HT1080 (cell line): ENCODE results near the gene MERTK. TPM values are rescaled to one million over a fixed set of nuclear protein-coding genes. Genes with fewer than 3 reads are reported as not detected.
A peak's percentile ranks its signal among the peaks of the same experiment; 100 is the strongest.

Experiments used
- DNase-seq: peaks from one replicate; pipeline ENCODE4 v3.0.0-alpha.2; 2015; ENCODE audit warnings: low read depth
- total RNA-seq: library from RNA; depleted of rRNA; stranded (reverse); fragments of >200 nt; shearing (Covaris generic); gene quantifications from 2 replicates; pipeline ENCODE4 v1.2.3, GENCODE V29; 2014

Gene MERTK
- total RNA-seq, 1 experiment from 2014 or later, result 3.2 TPM

- peak; percentile 43 for DNase-seq
Measured at GRCh38 chr2:112005406-112006075, 107.1 kb downstream of the MERTK start.

- peak; percentile 74 for DNase-seq
Measured at GRCh38 chr2:112006076-112006410, 107.6 kb downstream of the MERTK start.

GRCh38 chr2:112007493-112007892 is 109.1 kb downstream of the MERTK start:
- no peak for DNase-seq

GRCh38 chr2:112008910-112009485 is 110.6 kb downstream of the MERTK start:
- no peak for DNase-seq

GRCh38 chr2:112010751-112011150 is 112.3 kb downstream of the MERTK start:
- no peak for DNase-seq

GRCh38 chr2:112012556-112012955 is 114.1 kb downstream of the MERTK start:
- DNase-seq, result no peak

GRCh38 chr2:112018846-112019245 is 120.4 kb downstream of the MERTK start:
- DNase-seq, result no peak

- no peak for DNase-seq
Measured at GRCh38 chr2:112019569-112019982, 121.2 kb downstream of the MERTK start.

GRCh38 chr2:112020561-112020960 is 122.2 kb downstream of the MERTK start:
- DNase-seq, result no peak

- no peak for DNase-seq
Measured at GRCh38 chr2:112021290-112021689, 122.9 kb downstream of the MERTK start.

- peak; percentile 84 for DNase-seq
Measured at GRCh38 chr2:112021781-112022231, 123.4 kb downstream of the MERTK start.

- DNase-seq, result no peak
Measured at GRCh38 chr2:112023707-112024106, 125.3 kb downstream of the MERTK start.

GRCh38 chr2:112024231-112024630 is 125.8 kb downstream of the MERTK start:
- DNase-seq, result no peak

- no peak for DNase-seq
Measured at GRCh38 chr2:112024896-112025491, 126.6 kb downstream of the MERTK start.

GRCh38 chr2:112026509-112026908 is 128.1 kb downstream of the MERTK start:
- DNase-seq, result no peak

- no peak for DNase-seq
Measured at GRCh38 chr2:112027767-112028166, 129.4 kb downstream of the MERTK start.

- DNase-seq, result no peak
Measured at GRCh38 chr2:112029164-112029563, 130.8 kb downstream of the MERTK start.

- no peak for DNase-seq
Measured at GRCh38 chr2:112031473-112032223, 133.2 kb downstream of the MERTK start.

- no peak for DNase-seq
Measured at GRCh38 chr2:112032224-112032586, 133.8 kb downstream of the MERTK start.

GRCh38 chr2:112032689-112033465 is 134.5 kb downstream of the MERTK start:
- peak; percentile 75 for DNase-seq

- DNase-seq, result peak; percentile 79
Measured at GRCh38 chr2:112033600-112033999, 135.2 kb downstream of the MERTK start.
